ENCODE measurements around the gene MAML2. TPM values are rescaled to one million over a fixed set of nuclear protein-coding genes. Genes with fewer than 3 reads are reported as not detected.

The MAML2 gene
- total RNA-seq, 1 experiment from 2014 or later, result 2.7 TPM

DNA sequence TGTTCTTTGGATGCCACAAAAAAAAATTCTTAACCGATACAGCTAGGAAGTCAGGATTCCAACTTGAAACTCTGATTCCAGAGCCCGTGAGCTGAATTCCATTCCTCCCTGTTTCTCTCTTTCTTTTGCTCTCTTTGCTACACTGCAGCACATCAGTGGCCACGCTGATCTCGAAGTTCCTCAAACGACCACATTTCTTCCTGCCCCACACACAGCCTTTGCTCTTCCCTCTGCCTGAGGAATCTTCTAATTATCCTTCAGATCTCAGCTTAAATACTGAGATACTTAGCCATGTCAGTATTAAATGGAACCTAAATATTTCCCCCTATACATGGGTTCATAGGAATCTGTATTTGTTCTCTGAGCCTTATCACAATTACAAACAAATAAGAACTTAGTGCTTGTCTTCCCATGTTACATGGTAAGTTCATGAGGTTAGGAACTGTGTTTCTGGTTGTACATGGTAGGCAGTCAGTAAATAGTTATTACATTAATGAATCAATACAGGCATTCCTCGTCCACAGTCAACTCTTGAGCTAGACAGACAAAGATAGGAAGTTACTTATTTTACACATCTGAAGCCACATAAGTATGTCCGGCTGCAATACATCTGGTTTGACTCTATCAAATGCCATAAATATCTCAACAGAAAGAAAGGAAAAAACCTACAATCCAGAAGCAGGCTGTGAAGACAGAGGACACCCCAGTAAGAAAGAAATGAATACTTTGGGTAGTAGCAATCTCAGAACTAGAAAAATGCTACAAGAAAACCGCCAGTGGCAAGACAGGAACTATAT lies 86.6 kb downstream of the MAML2 start:
- no peak overlapping the region for H3K4me3 Mint-ChIP-seq
- Histone ChIP-seq H3K23ac (ENCODE audit: insufficient read length, low read depth, low read length) (no peak overlapping the region), H3K27ac (ENCODE audit: insufficient read length, low read depth, low read length) (no peak overlapping the region), H3K4me2 (ENCODE audit: insufficient read depth, insufficient read length, low read length) (no peak overlapping the region), H3K18ac (ENCODE audit: insufficient read length, low read depth, low read length) (no peak overlapping the region), H2BK15ac (ENCODE audit: low read depth, low read length) (no peak overlapping the region), H3K56ac (ENCODE audit: insufficient read length, low read depth, low read length) (no peak overlapping the region), H3K27me3 (ENCODE audit: insufficient read depth, low read length) (no peaks in the 10 kb centered on the region), H3K9ac (ENCODE audit: extremely low read depth, insufficient read length, low read length) (no peak overlapping the region), H3T11ph (ENCODE audit: low read length) (no peak overlapping the region), H3K4me1 (ENCODE audit: insufficient read depth, low read length) (peaks cover 2% of the 10 kb centered on the region; the same call in 1 of the 2 replicates), H2AK5ac (ENCODE audit: insufficient read length, low read length) (no peak overlapping the region), H2BK120ac (ENCODE audit: low read depth, low read length, poor library complexity, severe bottlenecking) (no peak overlapping the region), H4K8ac (replicated peaks; ENCODE audit: insufficient read length, low read depth, low read length) (no peak overlapping the region), H3K79me2 (ENCODE audit: insufficient read depth, low read length) (no peaks in the 10 kb centered on the region), H2BK5ac (ENCODE audit: insufficient read length, low read length) (no peak overlapping the region), H2BK20ac (ENCODE audit: low read depth, low read length, poor library complexity, severe bottlenecking) (no peak overlapping the region), H2AFZ (ENCODE audit: low read length) (no peak overlapping the region), H3K14ac (ENCODE audit: insufficient read depth, low read length) (no peak overlapping the region), H4K20me1 (ENCODE audit: control insufficient read depth, insufficient read depth, insufficient read length) (no peaks in the 10 kb centered on the region), H2BK12ac (ENCODE audit: insufficient read length, low read depth, low read length) (no peak overlapping the region), H4K91ac (ENCODE audit: insufficient read length, low read depth, low read length) (no peak overlapping the region), H3K4ac (ENCODE audit: low read depth, low read length) (no peak overlapping the region), H4K5ac (ENCODE audit: insufficient read length, low read depth, low read length) (no peak overlapping the region), H3K23me2 (ENCODE audit: insufficient read length, low read depth, low read length, poor library complexity, severe bottlenecking) (no peaks in the 10 kb centered on the region), H3K79me1 (ENCODE audit: insufficient read depth, low read depth, low read length, poor library complexity, severe bottlenecking) (no peaks in the 10 kb centered on the region), H3K9me3 (ENCODE audit: control insufficient read depth, low read depth, low read length) (no peaks in the 10 kb centered on the region)
- no peaks in the 10 kb centered on the region for H3K27me3 Mint-ChIP-seq (ENCODE audit: low read depth)
- H3K36me3 Mint-ChIP-seq (ENCODE audit: insufficient read depth in 1 of 3, low read depth in 3 of 3), result no peaks in the 10 kb centered on the region
- TF ChIP-seq, protein P1, sequence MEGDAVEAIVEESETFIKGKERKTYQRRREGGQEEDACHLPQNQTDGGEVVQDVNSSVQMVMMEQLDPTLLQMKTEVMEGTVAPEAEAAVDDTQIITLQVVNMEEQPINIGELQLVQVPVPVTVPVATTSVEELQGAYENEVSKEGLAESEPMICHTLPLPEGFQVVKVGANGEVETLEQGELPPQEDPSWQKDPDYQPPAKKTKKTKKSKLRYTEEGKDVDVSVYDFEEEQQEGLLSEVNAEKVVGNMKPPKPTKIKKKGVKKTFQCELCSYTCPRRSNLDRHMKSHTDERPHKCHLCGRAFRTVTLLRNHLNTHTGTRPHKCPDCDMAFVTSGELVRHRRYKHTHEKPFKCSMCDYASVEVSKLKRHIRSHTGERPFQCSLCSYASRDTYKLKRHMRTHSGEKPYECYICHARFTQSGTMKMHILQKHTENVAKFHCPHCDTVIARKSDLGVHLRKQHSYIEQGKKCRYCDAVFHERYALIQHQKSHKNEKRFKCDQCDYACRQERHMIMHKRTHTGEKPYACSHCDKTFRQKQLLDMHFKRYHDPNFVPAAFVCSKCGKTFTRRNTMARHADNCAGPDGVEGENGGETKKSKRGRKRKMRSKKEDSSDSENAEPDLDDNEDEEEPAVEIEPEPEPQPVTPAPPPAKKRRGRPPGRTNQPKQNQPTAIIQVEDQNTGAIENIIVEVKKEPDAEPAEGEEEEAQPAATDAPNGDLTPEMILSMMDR (conservative IDR thresholded peaks at IDR 0.05), result no peak
- H3K9me3 Mint-ChIP-seq, result no peaks in the 10 kb centered on the region
- whole genome bisulfite sequencing (ENCODE audit: extremely low coverage, insufficient read length, low lambda C conversion rate), result no CpG with 5 or more reads among the region's 8 CpGs
- no peak overlapping the region; a peak in 1 of 7 replicates for H3K27ac Mint-ChIP-seq
- DNase-seq, result no peak
- H3K4me1 Mint-ChIP-seq, result peaks cover 20 to 27% of the 10 kb centered on the region in 2 experiments
